K562 (cell line): ENCODE data around the gene PACS1. TPM values are rescaled to one million over a fixed set of nuclear protein-coding genes. Genes with fewer than 3 reads are reported as not detected.

Source experiments
- ATAC-seq: fragments of 200-7000 bp; cut with Tn5 transposase; 3 replicates; pipeline ENCODE4 v1.9.1; 2020; ENCODE audit warnings: moderate library complexity
- BruUV-seq: library from RNA; stranded (reverse); fragments of 400-500 nt; replicated peaks from 2 replicates; lab custom pipeline; 2021; lab: Mats Ljungman, UMichigan
- CTCF ChIA-PET: fragments of 300-600 bp; formaldehyde crosslinking; extraction: SDS; loops from one replicate; lab custom pipeline; 2021; ENCODE audit warnings: low intra/inter-chr PET ratio; lab: Yijun Ruan, JAX
- POLR2A ChIA-PET: fragments of 300-600, 350-650 bp; sonication (Branson Sonifier 250); formaldehyde crosslinking; extraction: SDS; loops from one replicate; lab custom pipeline; 2021; ENCODE audit warnings: antibody characterized with exemption, inconsistent platforms; lab: Yijun Ruan, JAX
- DNase-seq, 4 experiments: peaks; one replicate each; pipeline versions ENCODE4 v3.0.0 to v3.0.0-alpha.2; 2011 to 2018; ENCODE audit warnings: low spot score in 3 of 4, mixed read lengths in 3 of 4; ENCODE audit errors: extremely low read depth in 1 of 4
- FAIRE-seq: peaks from 2 replicates; lab custom pipeline; 2011; peaks lifted over from hg19 to GRCh38; lab: Jason Lieb, UNC
- H2AFZ ChIP-seq: 2 replicates; pipeline ENCODE4 v1.6.0; 2011; ENCODE audit warnings: low read depth, low read length, control low read depth, inconsistent platforms
- H3K27ac ChIP-seq: fragments of 200-600 bp; 3 replicates; pipeline ENCODE4 v1.8.0; 2011; ENCODE audit warnings: low read depth, mild to moderate bottlenecking, control low read depth, inconsistent platforms, low read length, moderate library complexity, mixed read lengths; ENCODE audit errors: extremely low read depth
- H3K27me3 ChIP-seq, 2 experiments: fragments of 300-600 bp in 1 of 2; 2 replicates in 1 of 2; 3 replicates in 1 of 2; pipeline versions ENCODE4 v1.6.0 to v1.8.0; 2011; ENCODE audit warnings: inconsistent platforms in 2 of 2, low read length in 2 of 2, mild to moderate bottlenecking in 1 of 2, mixed read lengths in 1 of 2, moderate library complexity in 1 of 2; ENCODE audit not compliant: control insufficient read depth in 2 of 2, insufficient read depth in 2 of 2
- H3K36me3 ChIP-seq: fragments of 300-600 bp; 3 replicates; pipeline ENCODE4 v1.8.0; 2011; ENCODE audit warnings: mild to moderate bottlenecking, low read length, inconsistent platforms; ENCODE audit not compliant: control insufficient read depth, insufficient read depth
- H3K4me1 ChIP-seq, 2 experiments: fragments of 200-600 bp in 1 of 2; replicated peaks in 1 of 2; 2 replicates in 1 of 2; 3 replicates in 1 of 2; pipeline versions ENCODE4 v1.5.1 to v1.8.0; 2011; ENCODE audit warnings: inconsistent platforms in 2 of 2, low read length in 2 of 2, mild to moderate bottlenecking in 1 of 2, mixed read lengths in 1 of 2, moderate library complexity in 1 of 2; ENCODE audit not compliant: control insufficient read depth in 2 of 2, insufficient read depth in 2 of 2
- H3K4me2 ChIP-seq: 2 replicates; pipeline ENCODE4 v1.6.1; 2011; ENCODE audit warnings: low read length, control low read depth, inconsistent platforms, mixed read lengths; ENCODE audit not compliant: insufficient read depth
- H3K4me3 ChIP-seq: fragments of 200-600 bp; sonication (generic), shearing (Covaris generic); 2 replicates; pipeline ENCODE4 v1.5.1; 2016; ENCODE audit warnings: control low read depth, inconsistent platforms
- H3K79me2 ChIP-seq: fragments of 200-600 bp; 3 replicates; pipeline ENCODE4 v1.8.0; 2011; ENCODE audit warnings: low read length, inconsistent platforms; ENCODE audit not compliant: control insufficient read depth, insufficient read depth
- H3K9ac ChIP-seq, 2 experiments: 2 replicates each; pipeline versions ENCODE4 v1.6.0 to v1.6.1; 2011; ENCODE audit warnings: low read depth in 2 of 2, low read length in 2 of 2, control low read depth in 1 of 2, inconsistent platforms in 1 of 2, mild to moderate bottlenecking in 1 of 2, mixed read lengths in 1 of 2; ENCODE audit not compliant: insufficient read depth in 1 of 2
- H3K9me1 ChIP-seq: one replicate; pipeline ENCODE4 v1.6.0; 2011; ENCODE audit warnings: inconsistent platforms, mild to moderate bottlenecking, low read length, moderate library complexity; ENCODE audit not compliant: control insufficient read depth, insufficient read depth
- H3K9me3 ChIP-seq: replicated peaks from 2 replicates; pipeline ENCODE4 v1.5.1; 2011; ENCODE audit warnings: low read depth, low read length, inconsistent platforms; ENCODE audit not compliant: control insufficient read depth, insufficient read depth
- H4K20me1 ChIP-seq: replicated peaks from 2 replicates; pipeline ENCODE4 v1.6.1; 2011; ENCODE audit warnings: low read length, inconsistent platforms, mixed read lengths; ENCODE audit not compliant: control insufficient read depth, insufficient read depth
- ADNP ChIP-seq: fragments of 200-800 bp; sonication (Bioruptor generic); IDR thresholded peaks from 2 replicates; pipeline ENCODE4 v1.6.1; 2016; ENCODE audit warnings: missing genetic modification characterization, missing compliant biosample characterization
- CGGBP1 ChIP-seq: fragments of 250-450 bp; sonication (Bioruptor Pico); IDR thresholded peaks from 2 replicates; pipeline ENCODE4 v1.9.0; 2021; ENCODE audit warnings: mild to moderate bottlenecking
- E2F8 ChIP-seq: fragments of 450-650 bp; IDR thresholded peaks from 2 replicates; pipeline ENCODE4 v1.7.1; 2018; ENCODE audit warnings: mild to moderate bottlenecking, low read depth; ENCODE audit not compliant: partially characterized antibody
- FOXK1 ChIP-seq: sonication (generic); formaldehyde crosslinking; IDR thresholded peaks from 2 replicates; pipeline ENCODE4 v1.8.0; 2022; ENCODE audit warnings: missing genetic modification reagents, mild to moderate bottlenecking, borderline replicate concordance
- JUNB ChIP-seq: fragments of 450-650 bp; formaldehyde crosslinking; conservative IDR thresholded peaks from 2 replicates; pipeline ENCODE4 v1.4.0; 2020; ENCODE audit warnings: mild to moderate bottlenecking
- KDM4B ChIP-seq, 2 experiments: fragments of 450-650 bp in 1 of 2; sonication (generic) in 1 of 2; IDR thresholded peaks; 2 replicates each; pipeline ENCODE4 v1.6.1; 2016 to 2017; ENCODE audit warnings: borderline replicate concordance in 2 of 2, antibody characterized with exemption in 1 of 2, low read depth in 1 of 2, mild to moderate bottlenecking in 1 of 2
- SETDB1 ChIP-seq: IDR thresholded peaks from one replicate; pipeline ENCODE4 v1.6.1; 2012; ENCODE audit warnings: low read length, control low read depth, inconsistent platforms
- TAF15 ChIP-seq: fragments of 200-400 bp; formaldehyde crosslinking; IDR thresholded peaks from 2 replicates; pipeline ENCODE4 v1.6.1; 2017; ENCODE audit warnings: mild to moderate bottlenecking, low read depth, low read length, moderate library complexity
- ZNF766 ChIP-seq: fragments of 200-800 bp; sonication (Bioruptor generic); conservative IDR thresholded peaks from 2 replicates; pipeline ENCODE4 v1.6.1; 2016; ENCODE audit warnings: missing genetic modification characterization, missing compliant biosample characterization
- ZNF79 ChIP-seq: fragments of 250-450 bp; sonication (Bioruptor Pico); IDR thresholded peaks from 2 replicates; pipeline ENCODE4 v1.4.0; 2020; ENCODE audit warnings: low read depth, mild to moderate bottlenecking, moderate library complexity
- WGBS: fragments of 100-300 bp; shearing (Covaris generic); methylation state at CpG from one replicate; pipeline ENCODE4 v1.1.6; 2016; ENCODE audit warnings: low coverage, mixed read lengths; ENCODE audit not compliant: insufficient coverage; ENCODE audit errors: missing lambda C conversion rate; 5-methylcytosine and 5-hydroxymethylcytosine counted together
- in situ Hi-C: fragments of 300-500 bp; cut with MboI; formaldehyde crosslinking; loops from 4 replicates; pipeline ENCODE4 v1.15.0; 2018; ENCODE audit warnings: inconsistent platforms, mixed read lengths
- intact Hi-C: fragments of 100-400 bp; cut with micrococcal nuclease; formaldehyde crosslinking; loops from 2 replicates; pipeline ENCODE4 v1.14.2; 2022
- polyA plus RNA-seq, 8 experiments: library from polyadenylated mRNA; depleted of rRNA in 4 of 8; stranded (reverse) in 5 of 8; unstranded in 3 of 8; fragments of >200 nt; fragmentation: Nextera tagmentation in 2 of 8; fragmentation: Illumina TruSeq in 1 of 8; extraction: Ambion mirVana in 2 of 8; extraction: Trizol in 1 of 8; gene quantifications; 2 replicates each; pipeline versions ENCODE4 v1.2.1 to v1.2.3, GENCODE V29; 2011 to 2014; ENCODE audit warnings: inconsistent platforms in 1 of 8, missing spikeins in 1 of 8
- total RNA-seq, 7 experiments: library from RNA; depleted of rRNA in 6 of 7; stranded (reverse); fragments of >200 nt in 6 of 7; fragmentation: Illumina TruSeq in 2 of 7; extraction: Trizol in 2 of 7; gene quantifications; 2 replicates each; pipeline versions ENCODE4 v1.2.1 to v1.2.3, GENCODE V29; 2011 to 2021; ENCODE audit warnings: low replicate concordance in 1 of 7

PACS1 gene
- total and polyA plus RNA-seq, 9 of the 15 experiments (the other 6 are each of a cell fraction or from before 2014, with no cell fraction given) = 0.34 to 28.1 (median 8.5) TPM

GRCh38 chr11:66230156-66230555 lies 160.1 kb downstream of the PACS1 start (continued):
- TF ChIP-seq ZNF79 (CRISPR knock-in tag) = no peak
- no peak for TF ChIP-seq ADNP (tag)
- no peak for TF ChIP-seq ZNF766 (CRISPR knock-in tag)
- TF ChIP-seq E2F8 = no peak
- TF ChIP-seq CGGBP1 (CRISPR knock-in tag) = no peak
- no peak for TF ChIP-seq KDM4B (IDR thresholded peaks at IDR 0.05; ENCODE audit: borderline replicate concordance in 2 of 2, low read depth in 1 of 2)

- no peak for DNase-seq
- Histone ChIP-seq H3K9ac (no peak overlapping the region), H3K36me3 (peaks cover 43% of the 10 kb centered on the region), H3K9me3 (no peaks in the 10 kb centered on the region), H2AFZ (no peak overlapping the region), H3K27ac (no peak overlapping the region), H4K20me1 (0 out of 2 replicates have a peak, but pooled peaks cover 3% of the 10 kb centered on the region), H3K4me2 (no peak overlapping the region), H3K79me2 (no peaks in the 10 kb centered on the region), H3K4me3 (no peak overlapping the region), H3K9me1 (no peaks in the 10 kb centered on the region), H3K27me3 (no peaks in the 10 kb centered on the region), H3K4me1 (no peaks in the 10 kb centered on the region)
- intact Hi-C loops = no loop called here
- in situ Hi-C loops = no loop called here
- 80% methylated on average over 14 of the region's 14 CpGs for WGBS
- no TSS peak for BruUV-seq
- FAIRE-seq = no peak
- no peak for ATAC-seq
- TF ChIP-seq TAF15 (no peak), FOXK1 (CRISPR knock-in tag) (no peak), JUNB (CRISPR knock-in tag) (no peak), SETDB1 (no peak)
- ChIA-PET CTCF (no interaction called here), POLR2A (interaction anchor here (0.6 kb wide), 1 partner anchor 1232 kb away, joined by 3 read pairs; no protein-coding TSS in a partner anchor)
Measured at GRCh38 chr11:66230978-66231377, 160.9 kb downstream of the PACS1 start.
